B cell (primary cell): ENCODE measurements around the gene SPCS2.

ENCODE experiments used
- CTCF ChIP-seq: fragments of 200-600 bp; IDR thresholded peaks from one replicate; pipeline ENCODE4 v1.8.0; 2022; ENCODE audit warnings: antibody characterized with exemption, mild to moderate bottlenecking
- EZH2 ChIP-seq: IDR thresholded peaks from 2 replicates; pipeline ENCODE4 v1.6.1; 2012; ENCODE audit warnings: borderline replicate concordance, low read depth, mild to moderate bottlenecking, moderate library complexity, low read length; ENCODE audit not compliant: insufficient read depth, poor library complexity, severe bottlenecking

- TF ChIP-seq CTCF: no peak
- no peak for TF ChIP-seq EZH2
These were observed 39.7 kb upstream of the SPCS2 start for GRCh38 chr11:74909385-74909784.
